ENCODE measurements around the gene PRKACG. TPM values are rescaled to one million over a fixed set of nuclear protein-coding genes. Genes with fewer than 3 reads are reported as not detected.

Gene PRKACG
- not detected in 2 replicates for total RNA-seq

GRCh38 chr9:69014013-69014412 is at the start of gene PRKACG:
Gene PRKACG, minus strand, starts transcription at chr9:69014113. Its CDS starts 21 bp downstream, at chr9:69014092.

GRCh38 chr9:69035438-69036308 is 21.8 kb upstream of the PRKACG start, which contains the start of gene FXN:
Gene FXN, plus strand, starts transcription at chr9:69035752. Its CDS starts 31 bp downstream, at chr9:69035783.

Other genes starting within 250 kb of the PRKACG start
- 11.5 and 15.2 TPM in 2 replicates for gene FXN, start 21.6 kb upstream of the PRKACG start, total RNA-seq
- gene TJP2, start 160.2 kb upstream of the PRKACG start, total RNA-seq, result 253 and 268 TPM in 2 replicates

Data from thoracic aorta endothelial cell (primary cell).